Glutamatergic neuron (in vitro differentiated cells): Measurements from ENCODE around the gene STK36. TPM values are rescaled to one million over a fixed set of nuclear protein-coding genes. Genes with fewer than 3 reads are reported as not detected.

Source experiments
- total RNA-seq: library from RNA; stranded (reverse); fragmentation: NEBNext Ultra II Directional; extraction: Animal tissue kit (Norgen Biotek cat#: 25700); gene quantifications from one replicate; pipeline ENCODE4 v1.2.1, GENCODE V29; 2021; ENCODE audit not compliant: unreplicated experiment

The STK36 gene
- total RNA-seq, 1 donor from 2014 or later = 101 TPM

Other genes with a start within 250 kb of the STK36 start
- gene USP37, start 103.7 kb upstream of the STK36 start, total RNA-seq = 12.7 TPM
- 58.1 TPM for gene CNOT9, start 103.2 kb upstream of the STK36 start, total RNA-seq
- 1.9 TPM for gene PLCD4, start 64.2 kb upstream of the STK36 start, total RNA-seq
- 46.7 TPM for gene ZNF142, start 12.5 kb upstream of the STK36 start, total RNA-seq
- 59.8 TPM for gene BCS1L, start 12.4 kb upstream of the STK36 start, total RNA-seq
- 34.6 TPM for gene RNF25, start 84 bp upstream of the STK36 start, total RNA-seq
- 27.9 TPM for gene TTLL4, start 38.7 kb downstream of the STK36 start, total RNA-seq
- 0.98 TPM for gene CYP27A1, start 110.1 kb downstream of the STK36 start, total RNA-seq
- not detected for gene PRKAG3, start 159.7 kb downstream of the STK36 start, total RNA-seq
- 0.66 TPM for gene WNT6, start 187.7 kb downstream of the STK36 start, total RNA-seq
- gene WNT10A, start 208.8 kb downstream of the STK36 start, total RNA-seq = 0.17 TPM